SK-N-SH (cell line): Measurements from ENCODE around the gene PRR33. TPM values are rescaled to one million over a fixed set of nuclear protein-coding genes. Genes with fewer than 3 reads are reported as not detected.

ENCODE experiments used
- CTCF ChIA-PET: fragments of 300-600, 350-600 bp; formaldehyde crosslinking; extraction: SDS; loops from one replicate; lab custom pipeline; 2021; lab: Yijun Ruan, JAX
- POLR2A ChIA-PET: fragments of 350-600 bp; sonication (Branson Sonifier 250); formaldehyde crosslinking; extraction: SDS; loops from one replicate; lab custom pipeline; 2020; ENCODE audit warnings: antibody characterized with exemption, inconsistent platforms; lab: Yijun Ruan, JAX
- DNase-seq: peaks from one replicate; pipeline ENCODE4 v3.0.0; 2012
- H2AFZ ChIP-seq: fragments of 200-600 bp; sonication (generic); 2 replicates; pipeline ENCODE4 v1.8.1; 2016; ENCODE audit warnings: antibody characterized with exemption, mild to moderate bottlenecking, low read depth
- H3F3A ChIP-seq: fragments of 200-600 bp; sonication (generic); replicated peaks from 2 replicates; pipeline ENCODE3; 2016; ENCODE audit warnings: antibody characterized with exemption, mild to moderate bottlenecking; ENCODE audit not compliant: insufficient read depth
- H3K27ac ChIP-seq, 2 experiments: fragments of 200-500 bp in 1 of 2; fragments of 200-600 bp in 1 of 2; sonication (Bioruptor generic) in 1 of 2; sonication (generic), shearing (Covaris generic) in 1 of 2; 2 replicates each; pipeline versions ENCODE4 v1.5.1 to v1.6.1; 2014 to 2016; ENCODE audit warnings: low read depth in 2 of 2, inconsistent platforms in 1 of 2, low read length in 1 of 2, mild to moderate bottlenecking in 1 of 2, mixed read lengths in 1 of 2
- H3K27me3 ChIP-seq: fragments of 200-600 bp; sonication (generic), shearing (Covaris generic); 2 replicates; pipeline ENCODE4 v1.6.1; 2016; ENCODE audit warnings: mixed run types; ENCODE audit not compliant: insufficient read depth
- H3K36me3 ChIP-seq, 2 experiments: fragments of 200-500 bp in 1 of 2; fragments of 200-600 bp in 1 of 2; sonication (Bioruptor generic) in 1 of 2; sonication (generic) in 1 of 2; replicated peaks in 1 of 2; 2 replicates each; pipeline versions ENCODE3 to v1.5.1; 2014 to 2016; ENCODE audit warnings: low read length in 1 of 2, mild to moderate bottlenecking in 1 of 2; ENCODE audit not compliant: insufficient read depth in 2 of 2, control insufficient read depth in 1 of 2
- H3K4me1 ChIP-seq, 2 experiments: fragments of 200-500 bp in 1 of 2; fragments of 200-600 bp in 1 of 2; sonication (Bioruptor generic) in 1 of 2; sonication (generic), shearing (Covaris generic) in 1 of 2; 2 replicates each; pipeline versions ENCODE4 v1.5.1 to v1.6.1; 2014 to 2016; ENCODE audit warnings: low read depth in 1 of 2, low read length in 1 of 2, mixed run types in 1 of 2; ENCODE audit not compliant: insufficient read depth in 2 of 2, control insufficient read depth in 1 of 2
- H3K4me2 ChIP-seq: fragments of 200-600 bp; sonication (generic), shearing (Covaris generic); 2 replicates; pipeline ENCODE4 v1.6.1; 2017; ENCODE audit warnings: mixed run types
- H3K4me3 ChIP-seq, 2 experiments: fragments of 200-500 bp in 1 of 2; fragments of 200-600 bp in 1 of 2; sonication (Bioruptor generic) in 1 of 2; sonication (generic), shearing (Covaris generic) in 1 of 2; 2 replicates each; pipeline versions ENCODE4 v1.5.1 to v1.8.1; 2014 to 2016; ENCODE audit warnings: low read depth in 2 of 2, inconsistent platforms in 1 of 2, low read length in 1 of 2, mild to moderate bottlenecking in 1 of 2, mixed read lengths in 1 of 2, moderate library complexity in 1 of 2
- H3K79me2 ChIP-seq: fragments of 200-600 bp; sonication (generic); 2 replicates; pipeline ENCODE4 v1.8.1; 2017; ENCODE audit warnings: mild to moderate bottlenecking; ENCODE audit not compliant: insufficient read depth
- H3K9ac ChIP-seq: fragments of 200-600 bp; sonication (generic); 2 replicates; pipeline ENCODE4 v1.6.1; 2017; ENCODE audit warnings: mixed run types
- H3K9me2 ChIP-seq: fragments of 200-600 bp; sonication (generic); 2 replicates; pipeline ENCODE4 v1.6.1; 2017; ENCODE audit warnings: mixed run types
- H3K9me3 ChIP-seq: fragments of 200-600 bp; sonication (generic); 2 replicates; pipeline ENCODE4 v1.6.1; 2017; ENCODE audit warnings: mixed run types, mild to moderate bottlenecking, moderate library complexity
- H4K20me1 ChIP-seq: fragments of 200-600 bp; sonication (generic); 2 replicates; pipeline ENCODE4 v1.6.1; 2017; ENCODE audit warnings: mild to moderate bottlenecking, mixed run types; ENCODE audit not compliant: insufficient read depth
- CTCF ChIP-seq: fragments of 200-600 bp; sonication (generic); IDR thresholded peaks from 2 replicates; pipeline ENCODE4 v1.6.1; 2017; ENCODE audit warnings: antibody characterized with exemption, mild to moderate bottlenecking, moderate library complexity
- FOXM1 ChIP-seq: IDR thresholded peaks from 2 replicates; pipeline ENCODE4 v1.4.0; 2012; ENCODE audit warnings: low read depth, mild to moderate bottlenecking
- MEF2A ChIP-seq: IDR thresholded peaks from 2 replicates; pipeline ENCODE4 v1.4.0; 2012; ENCODE audit warnings: low read depth, borderline replicate concordance
- NFIC ChIP-seq: IDR thresholded peaks from 2 replicates; pipeline ENCODE4 v1.4.0; 2012; ENCODE audit warnings: borderline replicate concordance
- NRF1 ChIP-seq: IDR thresholded peaks from 2 replicates; pipeline ENCODE4 v1.6.1; 2012; ENCODE audit warnings: low read depth, mild to moderate bottlenecking, low read length
- PBX3 ChIP-seq: IDR thresholded peaks from 2 replicates; pipeline ENCODE4; 2012
- RAD21 ChIP-seq: IDR thresholded peaks from 2 replicates; pipeline ENCODE4 v1.6.1; 2012; ENCODE audit warnings: mild to moderate bottlenecking, low read length
- REST ChIP-seq: IDR thresholded peaks from 2 replicates; pipeline ENCODE4 v1.6.1; 2012; ENCODE audit warnings: mild to moderate bottlenecking, low read depth, low read length, moderate library complexity
- SMC3 ChIP-seq: IDR thresholded peaks from 2 replicates; pipeline ENCODE4 v1.6.1; 2012; ENCODE audit warnings: low read depth, low read length, improper control_type of control experiment
- TAF1 ChIP-seq: IDR thresholded peaks from 2 replicates; pipeline ENCODE4 v1.6.1; 2012; ENCODE audit warnings: low read depth, mild to moderate bottlenecking, low read length, moderate library complexity, borderline replicate concordance
- USF1 ChIP-seq: IDR thresholded peaks from 2 replicates; pipeline ENCODE4 v1.4.0; 2012; ENCODE audit warnings: low read depth, borderline replicate concordance
- WGBS: methylation state at CpG from one replicate; pipeline ENCODE4 v1.1.6; 2017; ENCODE audit warnings: low lambda C conversion rate; 5-methylcytosine and 5-hydroxymethylcytosine counted together
- polyA plus RNA-seq, 3 experiments: library from polyadenylated mRNA; depleted of rRNA; stranded (reverse); fragments of >200 nt; gene quantifications; 2 replicates each; pipeline ENCODE4 v1.2.3, GENCODE V29; 2012

Gene PRR33
- polyA plus RNA-seq, 1 of the 3 experiments (the other 2 are of a cell fraction): not detected

GRCh38 chr11:1882265-1883238 lies 9.1 kb downstream of the PRR33 start:
- CTCF ChIA-PET: interaction anchor here (0.5 to 4.8 kb wide), 83 partner anchors 9 to 576 kb away, joined by 3 to 179 read pairs (median 5); partner anchors contain the start of genes H19, LSP1, MRPL23 and PRR33
- H3K4me2 ChIP-seq: no peak overlapping the region
- DNase-seq: peak; percentile 97
- H3K9me2 ChIP-seq: no peaks in the 10 kb centered on the region
- H3K27me3 ChIP-seq: no peaks in the 10 kb centered on the region
- H3K4me1 ChIP-seq: peaks cover 0 to 21% of the 10 kb centered on the region in 2 experiments; a peak in 1 of 4 replicates
- no peak overlapping the region; a peak in 1 of 4 replicates for H3K4me3 ChIP-seq
- TF ChIP-seq TAF1 (no peak), USF1 (no peak), NFIC (0 out of 2 replicates have a peak, but pooled peaks have one; percentile 38), MEF2A (no peak), RAD21 (peak; percentile 89), FOXM1 (no peak), CTCF (peak; percentile 82), REST (no peak), NRF1 (no peak), PBX3 (no peak), SMC3 (peak; percentile 93)
- TF ChIP-seq, all 33 proteins: peak for 4
- no peak overlapping the region for H2AFZ ChIP-seq
- H3K9ac ChIP-seq: no peak overlapping the region
- no peaks in the 10 kb centered on the region for H3F3A ChIP-seq
- POLR2A ChIA-PET: interaction anchor here (0.6 to 3.3 kb wide), 14 partner anchors 11 to 269 kb away, joined by 3 to 20 read pairs (median 4); partner anchors contain the start of gene H19
- no peaks in the 10 kb centered on the region for H3K36me3 ChIP-seq
- H3K9me3 ChIP-seq: no peaks in the 10 kb centered on the region
- WGBS: 25% methylated on average over 20 of the region's 23 CpGs
- H3K79me2 ChIP-seq: no peaks in the 10 kb centered on the region
- peak overlapping the region in 1 of 2 experiments; percentile 72; a peak in 1 of 4 replicates for H3K27ac ChIP-seq
- no peaks in the 10 kb centered on the region for H4K20me1 ChIP-seq
